Liver (tissue), 9 donors: ENCODE results near the gene MAN1C1. TPM values are rescaled to one million over a fixed set of nuclear protein-coding genes. Genes with fewer than 3 reads are reported as not detected.

Experiments used
- DNase-seq: peaks from one replicate; pipeline ENCODE4 v3.0.0-alpha.2; 2017; ENCODE audit warnings: low spot score
- H3K27ac ChIP-seq, 2 donors: one replicate each; pipeline ENCODE4 v1.7.0; 2013; ENCODE audit warnings: inconsistent platforms in 2 of 2, low read length in 2 of 2, control low read depth in 1 of 2, low read depth in 1 of 2, mild to moderate bottlenecking in 1 of 2
- H3K27me3 ChIP-seq, 4 donors: one replicate each; pipeline versions ENCODE4 v1.6.1 to v1.7.0; 2013; ENCODE audit warnings: low read length in 3 of 4, inconsistent platforms in 1 of 4, mild to moderate bottlenecking in 1 of 4, moderate library complexity in 1 of 4; ENCODE audit not compliant: control insufficient read depth in 4 of 4, insufficient read depth in 4 of 4
- H3K36me3 ChIP-seq, 4 donors: one replicate each; pipeline versions ENCODE4 v1.6.1 to v1.7.0; 2013; ENCODE audit warnings: low read length in 3 of 4, mild to moderate bottlenecking in 3 of 4, low read depth in 1 of 4, moderate library complexity in 1 of 4; ENCODE audit not compliant: control insufficient read depth in 4 of 4, insufficient read depth in 3 of 4
- H3K4me1 ChIP-seq, 4 donors: one replicate each; pipeline versions ENCODE4 v1.6.1 to v1.7.0; 2013; ENCODE audit warnings: low read length in 3 of 4, mild to moderate bottlenecking in 3 of 4, moderate library complexity in 1 of 4; ENCODE audit not compliant: control insufficient read depth in 4 of 4, insufficient read depth in 4 of 4
- H3K4me3 ChIP-seq, 3 donors: one replicate each; pipeline versions ENCODE4 v1.6.1 to v1.7.0; 2013; ENCODE audit warnings: low read length in 3 of 3, control low read depth in 1 of 3, low read depth in 1 of 3, mild to moderate bottlenecking in 1 of 3
- H3K9ac ChIP-seq, 2 donors: one replicate each; pipeline ENCODE4 v1.7.0; 2013; ENCODE audit warnings: low read length in 2 of 2, mild to moderate bottlenecking in 2 of 2, moderate library complexity in 2 of 2, control low read depth in 1 of 2, low read depth in 1 of 2
- H3K9me3 ChIP-seq, 4 donors: one replicate each; pipeline versions ENCODE4 v1.6.1 to v1.7.0; 2013; ENCODE audit warnings: low read length in 3 of 4; ENCODE audit not compliant: control insufficient read depth in 4 of 4
- EGR1 ChIP-seq, 2 donors: IDR thresholded peaks; 2 replicates each; pipeline ENCODE4 v1.6.1; 2016 to 2018; ENCODE audit warnings: antibody characterized with exemption in 2 of 2, low read depth in 2 of 2
- FOXA1 ChIP-seq: IDR thresholded peaks from 2 replicates; pipeline ENCODE4 v1.6.1; 2016; ENCODE audit warnings: antibody characterized with exemption
- FOXA2 ChIP-seq: IDR thresholded peaks from 2 replicates; pipeline ENCODE4 v1.6.1; 2016; ENCODE audit warnings: antibody characterized with exemption
- GABPA ChIP-seq, 2 donors: IDR thresholded peaks in 1 of 2; conservative IDR thresholded peaks in 1 of 2; 2 replicates each; pipeline ENCODE4 v1.6.1; 2016; ENCODE audit warnings: antibody characterized with exemption in 2 of 2, mild to moderate bottlenecking in 1 of 2, moderate library complexity in 1 of 2
- HNF4A ChIP-seq, 2 donors: conservative IDR thresholded peaks; 2 replicates each; pipeline ENCODE4 v1.6.1; 2016; ENCODE audit warnings: antibody characterized with exemption in 2 of 2, mild to moderate bottlenecking in 2 of 2
- HNF4G ChIP-seq: IDR thresholded peaks from 2 replicates; pipeline ENCODE4 v1.6.1; 2016; ENCODE audit warnings: antibody characterized with exemption
- JUND ChIP-seq, 2 donors: IDR thresholded peaks; 2 replicates each; pipeline ENCODE4 v1.6.1; 2016; ENCODE audit warnings: antibody characterized with exemption in 2 of 2
- MAX ChIP-seq: IDR thresholded peaks from 2 replicates; pipeline ENCODE4 v1.6.1; 2016; ENCODE audit warnings: antibody characterized with exemption
- NR2F2 ChIP-seq: IDR thresholded peaks from 2 replicates; pipeline ENCODE4 v1.6.1; 2016; ENCODE audit warnings: antibody characterized with exemption
- RAD21 ChIP-seq, 2 donors: IDR thresholded peaks; 2 replicates each; pipeline ENCODE4 v1.6.1; 2016; ENCODE audit warnings: antibody characterized with exemption in 2 of 2, mild to moderate bottlenecking in 2 of 2
- RXRA ChIP-seq, 2 donors: IDR thresholded peaks; 2 replicates each; pipeline ENCODE4 v1.6.1; 2017 to 2018; ENCODE audit warnings: antibody characterized with exemption in 2 of 2, mild to moderate bottlenecking in 1 of 2
- SP1 ChIP-seq: IDR thresholded peaks from 2 replicates; pipeline ENCODE4 v1.6.1; 2018; ENCODE audit warnings: antibody characterized with exemption, mild to moderate bottlenecking
- TAF1 ChIP-seq: conservative IDR thresholded peaks from 2 replicates; pipeline ENCODE4 v1.6.1; 2016; ENCODE audit warnings: antibody characterized with exemption, mild to moderate bottlenecking
- YY1 ChIP-seq: IDR thresholded peaks from 2 replicates; pipeline ENCODE4 v1.6.1; 2016; ENCODE audit warnings: antibody characterized with exemption, mild to moderate bottlenecking
- WGBS: extraction: QIAGEN DNeasy Blood & Tissue Kit; methylation state at CpG from one replicate; pipeline ENCODE4 v1.1.7; 2013; 5-methylcytosine and 5-hydroxymethylcytosine counted together
- polyA plus RNA-seq, 2 donors: library from polyadenylated mRNA; stranded (reverse) in 1 of 2; unstranded in 1 of 2; fragments of 200-250 nt in 1 of 2; fragments of >200 nt in 1 of 2; fragmentation: Nextera tagmentation in 1 of 2; extraction: Ambion mirVana in 1 of 2; gene quantifications; one replicate each; pipeline versions ENCODE4 v1.2.1 to v1.2.3, GENCODE V29; 2013 to 2015
- total RNA-seq, 2 donors: library from RNA; depleted of rRNA; stranded (reverse); fragments of >200 nt; gene quantifications; one replicate each; pipeline ENCODE4 v1.2.3, GENCODE V29; 2014
- TF ChIP-seq, protein P1 (sequence below): IDR thresholded peaks from 2 replicates; pipeline ENCODE4 v1.6.1; 2016; ENCODE audit warnings: antibody characterized with exemption
- TF ChIP-seq, protein P2 (sequence below): fragments of 150-350 bp; IDR thresholded peaks from 2 replicates; pipeline ENCODE4 v1.5.1; 2017; ENCODE audit warnings: improper control_type of control experiment, low read depth, low read length; ENCODE audit not compliant: missing input control
- TF ChIP-seq, protein P3 (sequence below): IDR thresholded peaks from 2 replicates; pipeline ENCODE4 v1.6.1; 2016; ENCODE audit warnings: antibody characterized with exemption, mild to moderate bottlenecking
- donor health status: healthy.
- donor health status: healthy.
- donor health status: healthy.
- donor health status: healthy.
- donor health status: healthy.

The MAN1C1 gene
- total and polyA plus RNA-seq, 4 donors: 6.3 to 16.0 (median 8.1) TPM

DNA sequence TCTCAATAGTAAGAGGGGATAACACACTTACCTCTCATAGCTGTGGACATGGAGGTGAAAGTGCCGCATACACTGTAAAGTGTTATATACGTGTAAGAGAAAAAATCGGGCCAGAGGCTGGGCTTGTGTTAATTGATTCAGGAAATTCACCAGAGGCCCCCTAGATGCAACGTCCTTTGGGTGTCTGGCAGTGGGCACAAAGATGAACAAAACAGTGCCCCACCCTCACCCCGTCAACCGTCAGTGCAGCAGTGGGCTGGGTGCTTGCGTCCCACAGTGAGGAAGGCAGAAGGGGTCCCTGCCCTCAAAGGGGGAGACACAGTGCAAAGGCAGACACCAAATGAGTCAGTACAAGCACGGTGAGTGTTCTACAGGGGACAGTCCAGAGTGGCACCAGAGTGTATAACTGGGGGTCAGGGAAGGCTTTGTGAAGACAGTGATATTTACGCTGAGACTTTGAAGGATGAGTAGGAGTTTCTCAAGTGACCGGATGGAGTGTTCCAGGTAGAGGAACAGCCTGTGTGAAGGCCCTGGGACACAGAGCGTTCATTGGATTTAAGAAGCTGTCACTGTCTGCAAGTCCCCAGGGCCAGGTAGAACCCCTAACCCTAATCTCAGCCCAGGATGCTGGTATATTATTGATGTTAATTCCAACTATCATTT lies 196.6 kb downstream of the MAN1C1 start:
- Histone ChIP-seq H3K4me1 (peaks cover 3 to 7% (median 5%) of the 10 kb centered on the region in 4 donors), H3K27ac (no peak overlapping the region), H3K9ac (no peak overlapping the region), H3K27me3 (no peaks in the 10 kb centered on the region), H3K36me3 (peaks cover 2 to 17% (median 5%) of the 10 kb centered on the region in 4 donors), H3K9me3 (no peaks in the 10 kb centered on the region), H3K4me3 (no peak overlapping the region)
- no peak for TF ChIP-seq TAF1
- TF ChIP-seq FOXA1: no peak
- TF ChIP-seq SP1: no peak
- DNase-seq: no peak
- WGBS: 85% methylated on average over 11 of the region's 11 CpGs

DNA sequence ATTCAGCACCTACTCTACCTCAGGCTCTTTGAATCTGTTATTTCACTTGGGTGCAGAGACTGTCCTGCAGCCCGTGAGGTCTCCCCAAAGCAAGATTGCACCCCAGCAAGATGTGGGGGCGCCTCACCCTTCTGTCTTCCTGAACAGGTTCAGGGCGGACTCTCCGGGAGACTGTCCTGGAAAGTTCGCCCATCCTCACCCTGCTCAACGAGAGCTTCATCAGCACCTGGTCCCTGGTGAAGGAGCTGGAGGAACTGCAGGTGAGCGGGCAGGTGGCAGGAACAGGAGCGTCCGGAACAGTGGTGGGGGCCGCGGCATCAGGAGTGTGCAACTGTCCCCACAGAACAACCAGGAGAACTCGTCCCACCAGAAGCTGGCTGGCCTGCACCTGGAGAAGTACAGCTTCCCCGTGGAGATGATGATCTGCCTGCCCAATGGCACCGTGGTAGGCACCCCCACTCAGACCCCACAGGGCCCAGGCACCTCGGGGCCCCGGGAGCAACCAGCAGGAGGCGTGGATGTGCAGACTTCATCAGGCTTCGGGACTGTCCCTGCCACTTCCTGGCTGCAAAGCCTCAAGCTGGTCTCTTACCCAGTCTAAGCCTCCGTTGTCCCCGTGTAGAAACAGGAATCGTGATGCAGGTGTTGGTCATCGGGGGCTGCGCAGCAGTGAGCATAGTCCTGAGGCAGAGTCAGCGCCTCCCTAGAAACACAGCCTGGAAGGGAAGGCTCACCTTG lies 197.3 kb downstream of the MAN1C1 start:
- no peak overlapping the region for H3K27ac ChIP-seq
- peaks cover 7 to 14% (median 11%) of the 10 kb centered on the region in 4 donors for H3K4me1 ChIP-seq
- no peak overlapping the region for H3K9ac ChIP-seq
- H3K4me3 ChIP-seq: no peak overlapping the region
- WGBS: 90% methylated on average over 24 of the region's 24 CpGs
- no peaks in the 10 kb centered on the region for H3K9me3 ChIP-seq
- TF ChIP-seq EGR1 (IDR thresholded peaks at IDR 0.05; ENCODE audit: low read depth in 2 of 2) (no peak), FOXA1 (no peak), NR2F2 (no peak), FOXA2 (no peak), RXRA (IDR thresholded peaks at IDR 0.05) (no peak), YY1 (no peak), MAX (no peak), HNF4A (conservative IDR thresholded peaks at IDR 0.05) (no peak), GABPA (IDR thresholded peaks at IDR 0.05 in 1 of 2, conservative IDR thresholded peaks at IDR 0.05 in 1 of 2) (no peak), JUND (IDR thresholded peaks at IDR 0.05) (no peak), RAD21 (IDR thresholded peaks at IDR 0.05) (no peak), HNF4G (no peak)
- TF ChIP-seq, protein P1, sequence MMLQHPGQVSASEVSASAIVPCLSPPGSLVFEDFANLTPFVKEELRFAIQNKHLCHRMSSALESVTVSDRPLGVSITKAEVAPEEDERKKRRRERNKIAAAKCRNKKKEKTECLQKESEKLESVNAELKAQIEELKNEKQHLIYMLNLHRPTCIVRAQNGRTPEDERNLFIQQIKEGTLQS: no peak
- TF ChIP-seq, protein P2, sequence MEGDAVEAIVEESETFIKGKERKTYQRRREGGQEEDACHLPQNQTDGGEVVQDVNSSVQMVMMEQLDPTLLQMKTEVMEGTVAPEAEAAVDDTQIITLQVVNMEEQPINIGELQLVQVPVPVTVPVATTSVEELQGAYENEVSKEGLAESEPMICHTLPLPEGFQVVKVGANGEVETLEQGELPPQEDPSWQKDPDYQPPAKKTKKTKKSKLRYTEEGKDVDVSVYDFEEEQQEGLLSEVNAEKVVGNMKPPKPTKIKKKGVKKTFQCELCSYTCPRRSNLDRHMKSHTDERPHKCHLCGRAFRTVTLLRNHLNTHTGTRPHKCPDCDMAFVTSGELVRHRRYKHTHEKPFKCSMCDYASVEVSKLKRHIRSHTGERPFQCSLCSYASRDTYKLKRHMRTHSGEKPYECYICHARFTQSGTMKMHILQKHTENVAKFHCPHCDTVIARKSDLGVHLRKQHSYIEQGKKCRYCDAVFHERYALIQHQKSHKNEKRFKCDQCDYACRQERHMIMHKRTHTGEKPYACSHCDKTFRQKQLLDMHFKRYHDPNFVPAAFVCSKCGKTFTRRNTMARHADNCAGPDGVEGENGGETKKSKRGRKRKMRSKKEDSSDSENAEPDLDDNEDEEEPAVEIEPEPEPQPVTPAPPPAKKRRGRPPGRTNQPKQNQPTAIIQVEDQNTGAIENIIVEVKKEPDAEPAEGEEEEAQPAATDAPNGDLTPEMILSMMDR: no peak
- TF ChIP-seq, protein P3, sequence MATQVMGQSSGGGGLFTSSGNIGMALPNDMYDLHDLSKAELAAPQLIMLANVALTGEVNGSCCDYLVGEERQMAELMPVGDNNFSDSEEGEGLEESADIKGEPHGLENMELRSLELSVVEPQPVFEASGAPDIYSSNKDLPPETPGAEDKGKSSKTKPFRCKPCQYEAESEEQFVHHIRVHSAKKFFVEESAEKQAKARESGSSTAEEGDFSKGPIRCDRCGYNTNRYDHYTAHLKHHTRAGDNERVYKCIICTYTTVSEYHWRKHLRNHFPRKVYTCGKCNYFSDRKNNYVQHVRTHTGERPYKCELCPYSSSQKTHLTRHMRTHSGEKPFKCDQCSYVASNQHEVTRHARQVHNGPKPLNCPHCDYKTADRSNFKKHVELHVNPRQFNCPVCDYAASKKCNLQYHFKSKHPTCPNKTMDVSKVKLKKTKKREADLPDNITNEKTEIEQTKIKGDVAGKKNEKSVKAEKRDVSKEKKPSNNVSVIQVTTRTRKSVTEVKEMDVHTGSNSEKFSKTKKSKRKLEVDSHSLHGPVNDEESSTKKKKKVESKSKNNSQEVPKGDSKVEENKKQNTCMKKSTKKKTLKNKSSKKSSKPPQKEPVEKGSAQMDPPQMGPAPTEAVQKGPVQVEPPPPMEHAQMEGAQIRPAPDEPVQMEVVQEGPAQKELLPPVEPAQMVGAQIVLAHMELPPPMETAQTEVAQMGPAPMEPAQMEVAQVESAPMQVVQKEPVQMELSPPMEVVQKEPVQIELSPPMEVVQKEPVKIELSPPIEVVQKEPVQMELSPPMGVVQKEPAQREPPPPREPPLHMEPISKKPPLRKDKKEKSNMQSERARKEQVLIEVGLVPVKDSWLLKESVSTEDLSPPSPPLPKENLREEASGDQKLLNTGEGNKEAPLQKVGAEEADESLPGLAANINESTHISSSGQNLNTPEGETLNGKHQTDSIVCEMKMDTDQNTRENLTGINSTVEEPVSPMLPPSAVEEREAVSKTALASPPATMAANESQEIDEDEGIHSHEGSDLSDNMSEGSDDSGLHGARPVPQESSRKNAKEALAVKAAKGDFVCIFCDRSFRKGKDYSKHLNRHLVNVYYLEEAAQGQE: no peak
- no peak for DNase-seq
- no peaks in the 10 kb centered on the region for H3K27me3 ChIP-seq
- H3K36me3 ChIP-seq: peaks cover 2 to 16% (median 3%) of the 10 kb centered on the region in 4 donors
